Stimulated activated CD4-positive, alpha-beta T cell treated with anti-CD3 and anti-CD28 coated beads, Interleukin-2, amount 100 ng/mL, for 24 hours (primary cell): ENCODE results near the gene TIPRL.
A peak's percentile ranks its signal among the peaks of the same experiment; 100 is the strongest.
"Not testable (repeated sequence)": the region's sequence is repeated elsewhere in the genome, so short reads cannot be mapped to it uniquely, and the experiment has no call there.

Experiments
- DNase-seq, 2 donors: peaks; one replicate each; pipeline ENCODE4 v3.0.0-alpha.2; 2020

TIPRL gene

GRCh38 chr1:168159979-168160378 lies 18.8 kb upstream of the TIPRL start:
- DNase-seq, result no peak

GRCh38 chr1:168161459-168161858 lies 17.3 kb upstream of the TIPRL start:
- no peak for DNase-seq

GRCh38 chr1:168163670-168164069 lies 15.1 kb upstream of the TIPRL start:
- no peak for DNase-seq

GRCh38 chr1:168164771-168165170 lies 14.0 kb upstream of the TIPRL start:
- no peak for DNase-seq

DNA sequence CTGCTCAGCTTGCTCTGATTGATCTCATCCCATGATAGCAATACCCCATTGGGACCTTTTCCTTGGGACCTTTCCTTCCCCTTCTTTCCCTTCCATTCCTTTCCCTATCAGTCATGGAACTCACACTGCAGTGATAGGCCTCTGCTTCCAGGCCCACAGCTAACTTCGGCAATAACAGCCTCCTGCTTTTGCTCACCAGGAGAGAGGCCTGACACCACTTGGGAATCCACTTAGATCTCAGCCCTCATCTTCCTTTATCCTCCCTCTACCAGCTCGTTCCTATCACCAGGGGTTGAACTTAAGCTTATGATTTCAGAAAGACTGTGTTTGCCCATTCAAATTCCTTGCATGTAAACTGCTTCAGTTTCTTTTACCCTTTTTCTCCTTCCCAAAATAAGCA lies 11.0 kb upstream of the TIPRL start:
- DNase-seq, result no peak

DNA sequence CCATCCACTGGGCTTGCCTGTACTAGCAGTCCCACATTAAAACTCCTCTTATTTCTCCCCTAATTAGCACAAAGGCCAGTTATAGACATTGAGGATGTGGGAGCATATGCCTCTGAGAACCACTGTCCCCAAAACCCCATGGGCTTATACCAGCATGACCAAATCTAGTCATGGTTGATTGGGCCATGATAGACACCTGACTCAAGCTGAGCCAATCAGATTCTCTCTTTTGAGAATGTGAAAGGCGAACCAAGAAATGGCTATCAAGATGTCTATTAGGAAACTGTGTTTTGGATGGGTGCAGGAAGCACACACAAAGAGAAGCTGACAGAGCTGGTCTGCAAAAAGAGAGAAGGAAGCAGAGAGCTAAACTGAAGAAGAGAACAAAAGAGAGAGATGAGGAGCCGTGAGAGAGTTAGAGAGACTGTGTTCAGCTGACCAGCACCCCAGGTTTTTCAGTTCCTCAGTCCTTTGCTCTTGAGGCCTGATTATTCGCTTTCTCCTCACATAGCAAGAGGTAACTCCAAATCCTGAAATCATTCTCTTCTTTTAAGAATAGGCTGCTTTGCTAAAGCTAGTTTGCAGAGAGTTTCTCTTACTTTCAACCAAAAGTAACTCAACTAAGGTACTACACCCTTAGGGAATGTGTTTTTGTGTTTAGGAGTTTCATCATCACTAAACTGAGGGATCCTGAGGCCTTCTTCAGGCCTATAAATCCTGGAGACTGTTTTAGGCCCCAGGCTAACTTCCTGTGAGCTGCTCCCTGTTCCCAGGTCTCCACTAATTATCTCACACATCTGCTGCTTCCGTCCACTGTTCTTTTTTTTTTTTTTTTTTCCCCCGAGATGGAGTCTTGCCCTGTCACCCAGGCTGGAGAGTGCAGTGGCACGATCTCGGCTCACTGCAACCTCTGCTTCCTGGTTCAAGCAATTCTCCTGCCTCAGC lies 7.9 kb upstream of the TIPRL start:
- DNase-seq, result no peak

DNA sequence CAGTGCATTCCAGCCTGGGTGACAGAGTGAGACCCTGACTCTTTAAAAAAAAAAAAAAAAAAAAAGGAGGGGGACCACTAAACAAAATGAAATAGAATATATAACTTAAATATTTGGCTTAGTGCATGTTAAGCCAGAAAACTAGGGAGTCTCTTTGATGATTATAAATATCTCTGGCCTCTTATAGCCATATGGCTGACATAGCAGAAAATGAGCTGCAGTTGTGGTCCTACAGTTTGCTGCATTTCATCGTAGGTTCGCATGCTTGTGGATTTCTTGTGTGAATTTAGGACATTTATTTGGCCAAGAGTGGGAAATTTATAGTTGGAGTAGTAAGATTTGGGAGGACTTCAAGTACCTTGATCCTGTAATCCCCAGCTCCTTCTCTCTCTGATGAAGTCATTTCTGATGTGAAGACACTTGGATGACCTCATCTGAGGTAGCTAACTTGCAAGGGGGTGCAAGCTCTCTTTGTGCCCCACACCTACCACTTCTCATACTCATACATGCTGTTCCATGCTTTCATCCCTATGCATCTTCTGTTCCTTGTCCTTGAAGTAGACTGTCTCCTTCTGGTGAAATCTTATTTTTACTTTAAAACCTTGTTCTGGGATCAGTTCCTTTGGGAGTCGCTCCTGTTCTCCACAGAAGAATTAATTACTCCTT lies 6.4 kb upstream of the TIPRL start:
- no peak for DNase-seq

GRCh38 chr1:168178227-168178637 lies 530 bp upstream of the TIPRL start:
- no peak for DNase-seq

DNA sequence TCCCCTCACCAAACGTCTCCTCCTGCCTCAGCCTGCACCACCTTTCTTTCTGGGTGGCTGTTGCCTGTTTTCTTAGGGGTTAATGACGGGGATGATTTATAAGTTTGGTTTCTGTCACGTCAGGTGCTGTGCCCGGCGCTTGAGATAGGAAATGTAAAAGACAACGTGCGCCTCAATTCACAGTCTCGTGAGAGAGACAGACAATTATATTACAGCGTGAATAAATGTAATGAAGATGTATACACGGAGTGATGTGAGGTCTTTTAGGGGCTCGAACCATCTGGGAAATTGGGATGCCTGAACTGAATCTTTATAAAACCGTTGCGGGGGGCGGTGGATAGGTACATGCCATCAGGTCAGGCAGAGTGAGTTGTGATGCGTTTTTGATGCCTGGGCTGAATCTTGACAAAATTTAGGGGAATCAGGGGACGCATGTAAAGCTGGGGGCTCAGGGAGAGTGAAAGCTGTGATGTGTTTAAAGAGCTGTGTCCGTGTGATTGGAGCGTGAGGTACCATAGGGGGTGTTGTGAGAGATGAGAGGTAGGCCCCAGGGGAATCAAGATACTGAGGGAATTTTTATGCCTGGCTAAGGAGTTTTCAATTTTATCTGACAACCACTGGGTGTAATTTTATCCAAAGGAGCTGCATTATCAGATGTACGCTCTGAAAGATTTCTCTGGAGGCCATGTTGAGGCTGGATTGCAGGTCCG lies 831 bp downstream of the TIPRL start:
- peak in 1 of 2 donors; percentile 11 for DNase-seq

DNA sequence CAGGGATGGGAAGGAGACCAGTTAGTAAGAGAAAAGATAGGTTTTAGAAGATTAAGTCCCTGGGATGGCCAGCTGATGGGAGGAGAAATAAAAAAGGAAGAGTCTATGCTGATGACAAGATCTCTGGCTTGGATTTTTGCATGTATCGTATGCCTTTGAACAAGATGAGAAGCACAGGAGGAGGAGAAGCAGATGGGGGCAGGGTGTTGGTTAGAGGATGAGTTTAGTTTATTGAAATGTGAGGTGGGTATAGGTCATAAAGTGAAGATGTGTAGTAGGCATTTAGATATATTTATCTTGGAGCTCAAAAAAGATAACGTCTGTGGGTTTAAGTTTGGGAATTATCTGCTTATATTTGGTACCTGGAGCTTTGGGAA lies 1.4 kb downstream of the TIPRL start:
- no peak for DNase-seq

DNA sequence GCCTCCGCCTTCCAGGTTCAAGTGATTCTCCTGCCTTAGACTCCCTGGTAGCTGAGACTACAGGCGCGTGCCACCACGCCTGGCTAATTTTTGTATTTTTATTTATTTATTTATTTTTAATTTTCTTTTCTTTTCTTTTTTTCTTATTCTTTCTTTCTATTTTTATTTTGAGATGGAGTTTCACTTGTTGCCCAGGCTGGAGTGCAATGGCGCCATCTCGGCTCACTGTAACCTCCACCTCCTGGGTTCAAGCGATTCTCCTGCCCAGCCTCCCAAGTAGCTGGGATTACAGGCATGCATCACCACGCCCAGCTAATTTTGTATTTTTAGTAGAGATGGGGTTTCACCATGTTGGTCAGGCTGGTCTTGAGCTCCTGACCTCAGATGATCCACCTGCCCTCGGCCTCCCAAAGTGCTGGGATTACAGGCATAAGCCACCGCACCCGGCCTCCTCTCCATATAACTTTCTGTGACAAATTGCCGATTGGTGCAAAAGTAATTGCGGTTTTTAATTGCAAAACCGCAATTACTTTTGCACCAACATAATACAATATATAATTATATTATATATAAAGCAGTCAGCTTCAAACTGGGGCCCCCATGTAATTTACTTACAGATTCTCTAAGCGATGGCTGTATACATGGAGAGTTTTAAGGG lies 2.4 kb downstream of the TIPRL start:
- DNase-seq, result not testable (repeated sequence)

DNA sequence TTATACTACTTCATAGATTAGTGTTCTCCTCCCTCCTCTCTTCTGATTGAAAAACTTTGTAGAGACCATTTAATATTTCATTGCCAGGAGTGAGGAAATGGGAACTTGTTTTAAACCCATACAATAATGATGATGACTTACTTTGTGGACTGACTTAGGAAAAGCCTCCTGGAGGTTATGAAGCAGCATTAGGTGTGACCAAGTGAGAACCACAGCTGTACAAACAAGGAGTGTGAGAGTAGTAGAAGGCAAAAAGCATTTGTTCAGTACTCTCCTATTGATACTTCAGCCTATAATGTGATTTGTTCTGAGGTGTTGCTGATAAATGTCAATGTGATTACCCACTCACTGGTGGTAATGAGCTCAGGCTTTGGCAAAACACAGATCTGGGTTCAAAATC lies 8.4 kb downstream of the TIPRL start:
- DNase-seq, result no peak

DNA sequence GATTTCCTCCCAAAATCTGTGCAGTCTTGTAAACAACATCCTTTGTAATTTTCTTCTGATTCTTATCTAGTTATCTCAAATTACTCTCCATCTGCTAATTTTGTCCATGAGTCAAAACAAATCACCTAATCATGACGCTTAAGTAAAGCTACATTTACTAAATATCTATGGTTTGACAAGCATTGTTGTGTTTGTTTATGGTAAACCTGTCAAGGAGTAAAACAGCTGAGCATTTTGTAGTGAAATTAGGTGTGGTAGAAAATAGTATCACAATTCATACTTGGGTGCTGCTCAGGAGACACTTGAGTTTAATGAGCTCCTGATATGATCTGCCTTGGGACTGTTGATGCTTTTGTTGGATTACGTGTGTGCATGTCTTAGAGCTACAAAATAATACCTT lies 11.6 kb downstream of the TIPRL start:
- DNase-seq, result no peak

DNA sequence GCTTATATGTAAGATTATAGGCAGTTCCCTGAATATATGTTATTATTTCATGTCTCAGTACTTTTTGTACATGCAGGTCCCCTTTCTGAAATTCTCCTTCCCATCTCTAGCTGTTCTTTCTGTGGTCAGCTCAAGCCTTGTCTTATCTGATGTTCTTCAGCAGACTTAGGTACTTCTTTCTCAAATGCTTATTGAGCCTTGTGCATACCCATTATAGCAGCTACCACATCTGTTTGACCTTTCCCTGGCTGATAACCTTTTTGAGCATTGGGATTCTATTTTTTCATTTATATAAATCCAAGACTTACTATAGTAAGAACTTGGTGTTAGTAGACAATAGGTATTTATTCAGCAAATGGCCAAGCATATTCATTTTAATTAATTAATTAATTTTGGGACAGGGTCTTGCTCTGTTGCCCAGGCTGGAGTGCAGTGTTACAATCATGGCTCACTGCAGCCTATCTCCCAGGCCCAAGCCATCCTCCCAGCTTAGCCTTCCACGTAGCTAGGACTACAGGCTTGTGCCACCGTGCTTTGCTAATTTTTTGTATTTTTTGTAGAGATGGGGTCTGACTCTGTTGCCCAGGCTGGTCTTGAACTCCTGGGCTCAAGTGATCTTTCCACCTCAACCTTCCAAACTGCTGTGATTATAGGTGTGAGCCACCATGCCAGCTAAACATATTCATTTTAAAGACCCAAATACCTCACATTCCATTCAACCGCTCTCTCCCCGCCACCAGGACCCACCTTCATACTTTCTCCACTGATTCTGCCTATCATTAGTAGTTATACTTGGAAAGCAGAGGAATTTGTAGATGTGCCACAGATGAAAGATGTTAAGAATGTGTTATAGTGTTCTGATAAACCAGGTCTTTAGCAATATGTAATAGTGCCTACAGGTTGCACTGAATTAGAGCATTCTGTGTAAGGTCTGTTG lies 16.7 kb downstream of the TIPRL start:
- no peak for DNase-seq

GRCh38 chr1:168199056-168199455 lies 20.3 kb downstream of the TIPRL start:
- DNase-seq, result no peak

GRCh38 chr1:168202941-168203654 lies 24.3 kb downstream of the TIPRL start:
- no peak for DNase-seq

GRCh38 chr1:168206111-168206510 lies 27.3 kb downstream of the TIPRL start:
- DNase-seq, result no peak

GRCh38 chr1:168207673-168208072 lies 28.9 kb downstream of the TIPRL start:
- DNase-seq, result not testable (repeated sequence)

DNA sequence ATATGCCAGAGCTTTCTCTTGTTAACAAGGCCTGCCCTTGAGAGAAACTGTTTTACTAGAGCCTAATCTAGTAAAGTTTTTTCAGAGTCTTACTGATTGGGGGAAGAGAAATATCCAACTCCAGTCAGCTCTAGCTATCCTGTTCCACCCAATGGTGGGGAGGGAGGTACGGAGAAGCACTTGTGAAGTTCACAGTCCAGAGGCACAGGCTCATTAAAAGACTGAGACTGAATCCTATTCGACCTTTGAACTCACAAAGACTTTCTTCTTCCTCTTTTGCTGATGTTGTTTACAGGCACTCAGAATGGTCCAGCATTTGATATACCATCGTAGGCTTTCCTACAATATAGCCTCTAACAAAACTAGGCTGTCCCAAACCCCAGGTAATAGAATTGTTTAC lies 31.6 kb downstream of the TIPRL start:
- DNase-seq, result no peak

- no peak for DNase-seq
These were observed 34.6 kb downstream of the TIPRL start for GRCh38 chr1:168213349-168213748.

- DNase-seq, result no peak
These were observed 37.4 kb downstream of the TIPRL start for GRCh38 chr1:168216171-168216570.
